NT2/D1 (cell line): ENCODE results near the gene KCNS1.

Experiments used
- DNase-seq: peaks from one replicate; pipeline ENCODE4 v3.0.0-alpha.2; 2011; ENCODE audit warnings: low read depth, low spot score
- H3K27me3 ChIP-seq: 2 replicates; pipeline ENCODE4 v1.6.0; 2011; ENCODE audit warnings: mild to moderate bottlenecking; ENCODE audit not compliant: insufficient read length, insufficient read depth
- H3K36me3 ChIP-seq: 2 replicates; pipeline ENCODE4 v1.6.1; 2011; ENCODE audit warnings: mild to moderate bottlenecking, low read length, mixed read lengths; ENCODE audit not compliant: insufficient read depth, insufficient read length
- H3K4me1 ChIP-seq: 2 replicates; pipeline ENCODE4 v1.5.1; 2011; ENCODE audit not compliant: insufficient read depth, insufficient read length
- H3K4me3 ChIP-seq: 2 replicates; pipeline ENCODE4 v1.5.1; 2011; ENCODE audit warnings: low read depth; ENCODE audit not compliant: insufficient read length
- H3K9ac ChIP-seq: 2 replicates; pipeline ENCODE4 v1.6.0; 2011; ENCODE audit warnings: low read depth; ENCODE audit not compliant: insufficient read length
- H3K9me3 ChIP-seq: 2 replicates; pipeline ENCODE4 v1.5.1; 2011; ENCODE audit warnings: mild to moderate bottlenecking, low read length; ENCODE audit not compliant: insufficient read depth
- SUZ12 ChIP-seq: IDR thresholded peaks from 2 replicates; pipeline ENCODE4 v1.6.1; 2011; ENCODE audit not compliant: insufficient read length, insufficient read depth; ENCODE audit errors: extremely low read depth
- YY1 ChIP-seq: IDR thresholded peaks from 2 replicates; pipeline ENCODE4 v1.6.1; 2011; ENCODE audit not compliant: insufficient read length, insufficient read depth
- ZNF274 ChIP-seq: IDR thresholded peaks from 2 replicates; pipeline ENCODE4 v1.6.1; 2011; ENCODE audit warnings: mild to moderate bottlenecking, low read depth, low read length

KCNS1 gene

GRCh38 chr20:45056473-45057173 is 44.3 kb downstream of the KCNS1 start:
- H3K36me3 ChIP-seq, result peaks cover 9% of the 10 kb centered on the region
- H3K9me3 ChIP-seq, result no peaks in the 10 kb centered on the region

GRCh38 chr20:45055056-45055455 is 45.9 kb downstream of the KCNS1 start:
- Histone ChIP-seq H3K36me3 (peaks cover 9% of the 10 kb centered on the region), H3K9ac (no peak overlapping the region), H3K4me1 (no peaks in the 10 kb centered on the region)

More at GRCh38 chr20:45056473-45057173, 44.3 kb downstream of the KCNS1 start:
- no peak for TF ChIP-seq YY1
- no peak for TF ChIP-seq SUZ12
- no peak for TF ChIP-seq ZNF274
- Histone ChIP-seq H3K9ac (no peak overlapping the region), H3K4me3 (no peak overlapping the region), H3K27me3 (no peaks in the 10 kb centered on the region), H3K4me1 (no peaks in the 10 kb centered on the region)
- no peak for DNase-seq

GRCh38 chr20:45053430-45054351 is 47.2 kb downstream of the KCNS1 start:
- no peak overlapping the region for H3K4me3 ChIP-seq
- no peak overlapping the region for H3K9ac ChIP-seq
- no peaks in the 10 kb centered on the region for H3K27me3 ChIP-seq
- no peaks in the 10 kb centered on the region for H3K4me1 ChIP-seq
- H3K9me3 ChIP-seq, result no peaks in the 10 kb centered on the region
- peaks cover 9% of the 10 kb centered on the region for H3K36me3 ChIP-seq
- DNase-seq, result no peak
- TF ChIP-seq SUZ12, result no peak
- no peak for TF ChIP-seq ZNF274
- no peak for TF ChIP-seq YY1

More at GRCh38 chr20:45055056-45055455, 45.9 kb downstream of the KCNS1 start:
- H3K27me3 ChIP-seq, result no peaks in the 10 kb centered on the region
- TF ChIP-seq YY1, result no peak
- no peak for TF ChIP-seq ZNF274
- no peak for TF ChIP-seq SUZ12
- H3K4me3 ChIP-seq, result no peak overlapping the region
- H3K9me3 ChIP-seq, result no peaks in the 10 kb centered on the region
- no peak for DNase-seq

GRCh38 chr20:45052698-45053429 is 48.1 kb downstream of the KCNS1 start:
- Histone ChIP-seq H3K4me1 (no peaks in the 10 kb centered on the region), H3K9me3 (no peaks in the 10 kb centered on the region), H3K9ac (no peak overlapping the region), H3K4me3 (no peak overlapping the region), H3K27me3 (no peaks in the 10 kb centered on the region), H3K36me3 (peaks cover 9% of the 10 kb centered on the region)
- TF ChIP-seq SUZ12, result no peak
- TF ChIP-seq ZNF274, result no peak
- TF ChIP-seq YY1, result no peak
- DNase-seq, result no peak

- no peak for DNase-seq
- H3K4me1 ChIP-seq, result no peaks in the 10 kb centered on the region
- H3K9me3 ChIP-seq, result no peaks in the 10 kb centered on the region
- no peaks in the 10 kb centered on the region for H3K27me3 ChIP-seq
- H3K36me3 ChIP-seq, result peaks cover 3% of the 10 kb centered on the region
- TF ChIP-seq YY1 (no peak), ZNF274 (no peak), SUZ12 (no peak)
- H3K9ac ChIP-seq, result no peak overlapping the region
- no peak overlapping the region for H3K4me3 ChIP-seq
Measured at GRCh38 chr20:45051204-45052060, 49.5 kb downstream of the KCNS1 start.

GRCh38 chr20:45049904-45050471 is 50.9 kb downstream of the KCNS1 start:
- Histone ChIP-seq H3K9me3 (no peaks in the 10 kb centered on the region), H3K9ac (no peak overlapping the region), H3K27me3 (no peaks in the 10 kb centered on the region), H3K4me1 (no peaks in the 10 kb centered on the region), H3K4me3 (no peak overlapping the region), H3K36me3 (peaks cover 2% of the 10 kb centered on the region)
- DNase-seq, result no peak
- TF ChIP-seq SUZ12, result no peak
- no peak for TF ChIP-seq ZNF274
- TF ChIP-seq YY1, result no peak
